Fibroblast of lung (primary cell): ENCODE data around the gene CHPF2.

Experiments used
- CTCF ChIP-seq, 2 donors: IDR thresholded peaks in 1 of 2; conservative IDR thresholded peaks in 1 of 2; 1 replicate in 1 of 2; 2 replicates in 1 of 2; pipeline ENCODE4 v1.5.1; 2011 to 2012; ENCODE audit warnings: low read length in 2 of 2, control low read depth in 1 of 2, inconsistent platforms in 1 of 2, low read depth in 1 of 2, mild to moderate bottlenecking in 1 of 2
- EZH2 ChIP-seq: IDR thresholded peaks from 2 replicates; pipeline ENCODE4 v1.5.1; 2012; ENCODE audit warnings: low read length, control low read depth, mild to moderate bottlenecking; ENCODE audit errors: missing control alignments

GRCh38 chr7:151218170-151218569, 14.1 kb upstream of the CHPF2 start:
- TF ChIP-seq CTCF (conservative IDR thresholded peaks at IDR 0.05 in 1 of 2, IDR thresholded peaks at IDR 0.05 in 1 of 2; ENCODE audit: low read depth in 1 of 2, low read length in 2 of 2) = no peak
- TF ChIP-seq EZH2 = no peak
